ENCODE results near the gene FASTKD3. TPM values are rescaled to one million over a fixed set of nuclear protein-coding genes. Genes with fewer than 3 reads are reported as not detected.

The FASTKD3 gene
- total RNA-seq, 1 donor from 2014 or later = 10.7 TPM

- no peak for DNase-seq
Observed at GRCh38 chr5:7878381-7878873, 9.6 kb upstream of the FASTKD3 start.

GRCh38 chr5:7877851-7878250, 9.0 kb upstream of the FASTKD3 start:
- DNase-seq = no peak

- no peak for DNase-seq
Observed at GRCh38 chr5:7876867-7877266, 8.0 kb upstream of the FASTKD3 start.

GRCh38 chr5:7875151-7875550, 6.3 kb upstream of the FASTKD3 start:
- DNase-seq = no peak

- no peak for DNase-seq
Observed at GRCh38 chr5:7874639-7875038, 5.8 kb upstream of the FASTKD3 start.

- no peak for DNase-seq
Observed at GRCh38 chr5:7873216-7873615, 4.4 kb upstream of the FASTKD3 start.

- no peak for DNase-seq
Observed at GRCh38 chr5:7872517-7873130, 3.8 kb upstream of the FASTKD3 start.

GRCh38 chr5:7871653-7872052, 2.8 kb upstream of the FASTKD3 start:
- DNase-seq = no peak

- no peak for DNase-seq
Observed at GRCh38 chr5:7869474-7870136, 774 bp upstream of the FASTKD3 start.

GRCh38 chr5:7868427-7868772, 431 bp downstream of the FASTKD3 start:
- DNase-seq = peak; percentile 26

- DNase-seq = no peak
Observed at GRCh38 chr5:7867260-7867659, 1.6 kb downstream of the FASTKD3 start.

- no peak for DNase-seq
Observed at GRCh38 chr5:7866196-7866595, 2.6 kb downstream of the FASTKD3 start.

- no peak for DNase-seq
Observed at GRCh38 chr5:7857926-7858632, 10.8 kb downstream of the FASTKD3 start.

- DNase-seq = no peak
Observed at GRCh38 chr5:7857361-7857760, 11.5 kb downstream of the FASTKD3 start.

- DNase-seq = no peak
Observed at GRCh38 chr5:7856855-7857254, 12.0 kb downstream of the FASTKD3 start.

- no peak for DNase-seq
Observed at GRCh38 chr5:7855611-7856010, 13.2 kb downstream of the FASTKD3 start.

GRCh38 chr5:7852988-7853387, 15.8 kb downstream of the FASTKD3 start:
- DNase-seq = no peak

- DNase-seq = no peak
Observed at GRCh38 chr5:7852542-7852941, 16.3 kb downstream of the FASTKD3 start.

- DNase-seq = no peak
Observed at GRCh38 chr5:7851617-7852289, 17.1 kb downstream of the FASTKD3 start.

GRCh38 chr5:7851240-7851592, 17.6 kb downstream of the FASTKD3 start:
- DNase-seq = no peak

- DNase-seq = peak; percentile 42
Observed at GRCh38 chr5:7850395-7851239, 18.2 kb downstream of the FASTKD3 start, which contains the start of gene CFAP90. Gene CFAP90 (minus strand): TSS chr5:7851133. CDS start chr5:7851021, 112 bp downstream.

All from skin of body (tissue), 2 donors.